T-helper 1 cell (primary cell): ENCODE data around the gene PGF.
A peak's percentile ranks its signal among the peaks of the same experiment; 100 is the strongest.

Experiments used
- DNase-seq, 5 donors: peaks; one replicate each; pipeline ENCODE4 v3.0.0-alpha.2; 2012 to 2020

Gene PGF

DNA sequence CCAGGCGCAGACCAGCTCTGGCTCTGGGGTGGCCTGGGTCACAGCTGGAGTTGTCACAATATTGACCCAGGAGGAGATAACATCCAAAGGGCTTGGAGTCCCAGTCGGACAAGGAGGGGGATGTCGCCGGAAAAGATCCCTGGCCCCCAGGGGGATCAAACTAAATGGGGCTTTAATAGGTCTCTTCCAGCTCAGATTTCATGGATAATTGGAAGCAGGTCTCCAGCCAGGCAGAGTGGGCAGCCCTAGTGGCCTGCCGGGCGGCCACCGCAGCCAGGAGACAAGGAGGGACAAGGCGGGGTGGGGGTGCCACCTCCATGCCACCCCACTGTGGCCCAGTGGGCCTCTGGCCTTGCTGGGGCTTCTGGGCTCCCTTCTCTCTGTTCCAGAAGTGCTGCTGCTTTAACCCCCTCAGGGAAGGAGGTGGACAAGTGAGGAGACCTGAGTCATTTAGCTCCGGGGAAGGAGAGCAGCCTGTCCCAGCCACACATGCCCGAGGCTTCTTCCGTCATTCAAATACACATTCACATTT is 23.1 kb upstream of the PGF start:
- no peak for DNase-seq

DNA sequence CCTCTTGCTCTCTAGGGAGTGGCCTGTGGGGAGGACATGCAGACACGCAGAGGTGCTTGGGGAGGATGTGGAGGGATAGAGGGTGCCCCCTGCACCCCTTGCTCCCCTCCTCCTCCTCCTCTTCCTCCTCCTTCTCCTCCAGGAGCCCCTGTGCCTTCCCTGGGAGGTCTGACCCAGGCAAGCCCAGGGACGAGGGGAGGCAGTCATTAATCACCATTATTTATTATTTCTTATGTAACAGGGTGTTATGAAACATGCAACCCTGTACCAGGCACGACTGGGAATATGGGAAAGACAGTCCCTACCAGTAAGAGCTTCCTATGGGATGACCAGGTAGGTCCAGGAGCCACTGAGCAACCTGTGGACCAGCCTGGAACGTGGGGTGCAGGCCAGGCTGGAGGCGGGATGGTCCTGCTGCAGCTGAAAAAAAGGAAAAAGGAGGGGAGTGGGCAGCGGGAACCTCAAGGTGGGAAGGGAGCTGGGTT is 22.5 kb upstream of the PGF start:
- no peak for DNase-seq

DNA sequence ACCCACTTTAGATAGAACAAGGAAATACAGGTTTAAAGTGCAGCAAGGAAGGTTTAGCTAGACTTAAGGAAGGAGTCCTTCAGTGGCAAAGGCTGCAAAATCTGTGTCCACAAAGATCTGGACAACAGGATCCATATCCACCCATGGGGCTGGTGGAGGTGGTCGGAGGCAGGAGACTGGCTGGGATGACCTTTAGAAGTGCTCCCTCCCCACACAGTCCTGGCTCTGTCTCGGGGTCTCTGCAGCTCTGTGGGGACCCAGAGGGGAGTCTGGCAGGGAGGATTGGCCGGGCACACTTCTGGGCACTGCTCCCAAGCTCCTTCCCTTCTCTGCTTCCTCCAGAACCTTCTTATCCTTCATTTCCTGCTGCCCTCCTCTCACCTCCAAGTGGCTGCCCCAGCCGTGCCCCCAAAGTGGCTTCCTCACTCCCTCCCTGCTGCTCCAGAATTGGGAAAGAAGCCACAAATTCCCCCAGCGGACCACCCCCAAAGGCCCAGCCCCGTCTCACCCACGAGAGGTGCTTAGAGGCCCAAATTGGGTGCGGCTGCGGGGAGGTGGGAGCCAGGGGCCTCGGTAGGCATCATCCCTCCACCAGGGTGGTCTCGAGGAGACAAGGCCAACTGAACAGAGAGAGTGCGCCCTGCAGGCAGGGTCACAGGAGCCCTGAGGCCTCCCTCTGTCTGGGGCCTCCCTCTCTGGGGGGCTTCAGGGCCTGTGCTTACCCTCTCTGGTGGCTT is 21.9 kb upstream of the PGF start:
- DNase-seq, result no peak

DNA sequence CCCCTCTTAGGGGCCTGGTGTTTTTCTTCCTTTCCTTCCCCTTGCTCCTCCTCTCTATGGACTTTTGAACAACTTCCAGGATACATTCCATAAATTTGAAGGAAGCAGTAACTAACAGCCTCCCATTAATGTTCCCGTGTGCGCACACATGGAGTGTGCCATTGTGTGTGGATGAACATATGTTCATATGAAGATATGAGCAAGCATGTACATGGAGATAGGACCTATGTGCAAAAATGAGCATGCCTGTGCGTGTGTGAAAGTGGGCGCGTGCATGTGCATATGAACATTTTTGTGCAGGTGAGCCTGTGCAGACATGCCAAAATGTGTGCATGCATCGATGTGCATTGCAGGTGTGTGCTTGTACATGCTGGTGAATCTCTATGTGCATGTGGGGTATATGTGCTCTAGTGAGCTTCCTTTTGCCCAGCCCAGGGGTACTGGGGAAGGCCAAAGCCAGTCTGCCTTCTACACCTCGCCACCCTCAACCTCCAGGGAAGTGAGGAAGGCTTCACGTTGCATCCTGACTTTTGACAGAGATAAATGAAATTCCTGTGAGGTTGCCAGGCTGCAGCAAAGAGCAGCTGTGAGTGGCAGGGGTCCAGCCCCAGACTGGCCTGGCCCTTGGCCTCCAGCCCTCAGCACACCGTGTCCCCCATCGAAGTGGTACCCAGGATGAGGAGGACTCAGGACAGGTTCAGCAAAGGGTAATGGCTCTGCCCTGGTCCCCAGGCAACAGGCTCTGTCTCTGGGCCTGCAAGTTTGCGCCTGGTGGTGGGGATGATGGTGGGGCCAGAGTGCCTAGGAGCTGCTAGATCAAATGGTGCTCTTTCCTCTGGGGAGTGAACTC is 21.1 kb upstream of the PGF start:
- no peak for DNase-seq

DNA sequence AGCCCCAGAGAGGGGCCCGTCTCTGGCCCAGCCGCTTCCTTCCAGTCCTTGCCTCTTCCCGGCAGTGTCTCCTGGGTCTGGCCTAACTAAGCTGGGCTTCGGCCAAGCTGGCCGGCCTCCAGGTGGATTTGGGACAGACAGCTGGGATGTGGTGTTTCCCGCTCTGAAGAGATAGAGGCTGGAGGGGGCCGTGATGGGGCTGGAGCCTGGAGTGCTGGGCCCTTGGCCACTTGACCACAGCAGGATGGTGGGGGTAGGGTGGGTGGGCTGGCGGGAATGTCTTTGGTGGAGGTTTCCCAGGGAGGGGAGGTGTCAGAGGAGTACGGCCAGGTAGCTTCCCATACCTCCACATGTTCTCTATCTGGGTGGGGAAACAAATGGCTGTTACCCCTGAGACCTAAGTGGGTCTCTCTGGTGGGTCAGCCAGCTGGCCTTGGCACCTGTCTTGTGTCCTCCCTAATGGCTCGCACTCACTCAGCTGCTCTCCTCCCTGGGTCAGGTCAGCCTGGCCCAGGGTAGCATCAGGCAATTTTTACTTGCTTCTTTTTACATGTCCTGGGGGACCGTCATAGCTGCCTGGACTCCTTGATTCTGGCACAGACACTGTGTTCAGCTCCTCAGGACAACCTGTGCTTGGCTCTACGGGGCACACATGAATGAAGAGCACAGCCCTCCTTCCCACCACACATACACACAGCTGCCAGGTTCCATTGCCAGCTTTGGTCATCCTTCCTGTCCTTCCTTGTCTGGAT is 19.8 kb upstream of the PGF start:
- no peak for DNase-seq

DNA sequence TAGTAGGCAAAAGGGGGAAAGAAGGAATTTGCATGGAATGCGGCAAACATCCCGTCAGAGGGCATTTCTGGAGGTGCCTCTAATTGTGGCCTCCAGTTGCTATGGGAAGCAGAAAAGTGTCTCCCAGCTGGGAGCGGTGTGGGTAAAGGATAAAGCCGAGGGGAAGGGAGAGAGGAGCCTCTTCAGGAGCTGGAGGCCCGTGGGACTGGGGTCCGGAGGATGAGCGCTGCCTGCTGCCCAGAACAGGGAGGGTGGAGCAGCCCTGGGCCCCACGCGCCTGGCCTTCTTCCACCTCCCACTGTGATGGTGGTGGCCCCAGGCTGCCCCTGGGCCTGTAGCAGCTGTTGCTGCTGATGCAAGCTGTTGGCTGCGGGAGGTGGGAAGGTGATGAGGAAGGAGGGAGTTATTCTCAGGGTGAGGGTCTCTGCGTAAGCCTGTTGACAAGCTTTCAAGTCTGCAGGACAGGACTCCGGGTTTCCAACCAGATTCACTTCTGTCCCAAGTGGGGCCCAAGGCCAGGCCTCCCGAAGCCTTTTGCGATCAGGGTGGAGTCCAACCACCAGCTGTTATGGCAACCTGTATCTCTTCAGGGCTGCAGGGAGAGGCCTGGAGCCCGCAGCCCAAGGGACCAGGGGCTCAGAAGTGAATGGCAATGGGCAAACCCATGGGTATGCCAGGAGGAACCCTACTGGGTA is 19.1 kb upstream of the PGF start:
- no peak for DNase-seq

DNA sequence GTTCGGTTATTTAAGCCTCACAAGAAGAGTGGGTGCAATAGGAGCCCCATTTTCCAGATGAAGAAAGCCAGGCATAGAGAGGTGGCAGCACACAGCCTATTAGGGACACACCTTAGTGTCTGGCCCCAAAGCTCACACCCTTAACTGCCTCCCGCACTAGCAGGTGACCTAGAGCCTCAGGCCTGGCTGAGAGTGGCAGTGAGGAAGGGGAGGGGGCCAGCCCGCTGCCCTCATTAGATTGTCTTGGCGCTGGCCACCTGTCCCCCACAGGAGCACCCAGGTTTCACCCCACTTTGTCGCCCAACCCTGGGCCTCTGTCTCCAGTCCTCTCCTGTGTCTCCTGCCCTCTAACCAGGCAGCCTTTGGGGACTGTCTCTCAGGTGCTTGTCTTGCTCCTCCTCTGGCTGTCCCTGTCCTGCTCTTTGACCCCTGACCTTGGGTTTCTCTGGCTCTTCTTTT is 18.5 kb upstream of the PGF start:
- DNase-seq, result no peak

DNA sequence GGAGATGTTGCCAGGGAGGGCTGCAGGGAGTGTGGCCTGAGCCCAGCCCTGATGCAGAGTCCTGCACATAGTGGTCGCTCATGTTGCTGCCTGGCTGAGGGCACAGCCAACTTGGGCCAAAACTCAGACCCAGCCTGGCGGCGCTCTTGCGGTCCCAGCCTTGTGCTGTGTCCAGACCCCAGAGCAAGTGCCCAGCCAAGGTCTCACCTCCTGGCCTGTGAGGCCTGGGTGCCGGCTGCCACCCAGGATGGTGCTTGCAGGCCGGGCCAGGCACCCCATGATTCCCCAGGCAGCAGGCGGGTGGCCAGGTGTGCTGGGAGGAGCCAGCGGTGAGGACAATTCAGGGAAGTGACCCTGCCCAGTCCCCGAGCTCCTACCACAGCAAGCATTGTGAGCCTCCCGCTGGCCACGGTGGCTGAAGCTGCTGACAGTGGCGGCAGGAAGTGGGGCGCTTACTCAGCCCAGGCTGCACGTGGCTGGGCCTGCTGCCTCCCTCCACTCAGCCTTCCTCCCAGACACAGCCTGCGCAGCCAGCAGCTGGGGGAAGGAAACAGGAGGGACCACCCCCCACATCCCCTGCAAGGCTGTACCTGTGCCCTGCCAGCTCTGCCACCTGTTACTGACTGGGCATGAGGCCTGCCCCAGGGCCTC is 17.7 kb upstream of the PGF start:
- DNase-seq, result peak in 1 of 5 donors; percentile 30

DNA sequence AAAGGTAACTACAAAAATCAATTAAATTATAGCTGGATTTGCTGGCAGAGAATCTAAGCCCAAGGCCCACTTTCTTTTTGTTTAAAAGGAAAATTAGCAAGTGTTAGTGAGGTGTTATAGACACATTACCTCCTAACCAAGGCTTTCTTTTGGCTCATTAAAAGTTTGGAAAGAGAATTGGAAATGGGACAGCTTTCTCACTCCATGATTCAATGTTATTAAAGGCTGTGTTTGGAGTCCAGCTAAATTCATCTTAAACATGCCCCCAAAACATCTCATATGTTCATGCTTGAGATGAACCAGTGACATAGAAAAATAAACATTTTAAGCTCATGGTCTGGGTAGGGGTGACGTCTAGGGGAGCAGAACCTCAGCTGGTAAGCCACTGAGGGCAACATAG is 13.4 kb upstream of the PGF start:
- DNase-seq, result no peak

DNA sequence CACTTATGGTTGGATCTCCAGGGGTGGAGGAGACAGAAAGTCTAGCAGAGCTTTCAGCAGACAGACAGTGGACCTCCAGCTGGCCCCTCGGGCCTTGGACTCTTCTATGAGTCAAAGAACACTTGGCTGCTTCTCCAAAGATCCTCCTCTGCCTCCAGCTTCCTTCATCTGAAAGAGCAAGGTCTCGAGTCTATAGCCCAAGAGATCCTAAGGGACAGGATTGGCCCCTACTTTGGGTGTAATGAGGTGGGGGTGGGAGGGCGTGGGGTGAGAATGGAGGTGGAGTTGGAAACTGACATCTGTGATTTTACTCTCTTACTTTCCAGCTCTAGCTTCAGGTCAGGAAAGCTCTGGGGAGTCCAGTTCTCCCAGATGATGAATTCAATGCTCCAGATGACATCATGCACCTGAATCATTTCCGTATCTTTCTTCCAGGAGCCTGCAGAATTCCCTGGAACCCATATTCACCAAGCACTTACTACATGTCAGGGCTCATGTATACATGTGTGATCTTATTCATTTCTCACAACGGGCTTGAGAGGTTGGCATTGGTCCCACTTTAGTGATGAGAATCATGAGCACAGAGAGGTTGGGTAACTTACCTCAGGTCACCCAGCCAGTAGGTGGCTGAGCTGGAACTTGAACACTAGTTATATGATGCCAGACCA is 10.2 kb upstream of the PGF start:
- no peak for DNase-seq

DNA sequence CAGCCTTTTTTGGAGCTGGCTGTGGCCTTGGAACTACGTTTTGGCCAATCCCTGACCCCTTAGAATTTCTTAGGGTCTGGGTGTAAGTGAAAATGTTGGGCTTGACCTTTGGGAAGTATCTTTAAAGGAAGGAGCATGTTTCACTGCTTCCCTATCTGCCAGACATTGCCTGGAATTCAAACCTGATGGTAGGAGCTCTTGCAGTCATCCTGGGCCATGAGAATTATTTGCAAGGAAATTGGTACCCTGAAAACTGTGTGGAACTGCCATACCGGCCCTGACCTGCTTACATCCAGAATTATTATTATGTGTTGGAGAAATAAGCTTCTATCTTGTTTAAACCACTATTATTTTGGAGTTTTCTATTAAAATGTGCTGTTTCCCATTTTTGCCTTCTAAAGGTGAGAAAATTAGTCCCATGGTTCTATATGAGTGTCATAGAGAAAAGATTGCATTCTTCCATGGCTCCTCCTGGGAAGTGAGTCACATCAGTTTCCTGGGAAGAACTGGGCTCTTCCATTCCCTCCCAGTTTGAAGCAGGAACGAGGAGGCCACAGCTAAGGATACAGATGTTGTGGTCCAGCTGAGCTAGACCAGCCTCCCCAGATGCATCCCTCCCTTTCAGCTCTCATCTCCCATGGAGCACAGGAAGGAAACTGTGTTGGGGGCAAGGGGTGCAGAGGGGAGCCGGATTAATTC is 9.5 kb upstream of the PGF start:
- DNase-seq, result no peak

DNA sequence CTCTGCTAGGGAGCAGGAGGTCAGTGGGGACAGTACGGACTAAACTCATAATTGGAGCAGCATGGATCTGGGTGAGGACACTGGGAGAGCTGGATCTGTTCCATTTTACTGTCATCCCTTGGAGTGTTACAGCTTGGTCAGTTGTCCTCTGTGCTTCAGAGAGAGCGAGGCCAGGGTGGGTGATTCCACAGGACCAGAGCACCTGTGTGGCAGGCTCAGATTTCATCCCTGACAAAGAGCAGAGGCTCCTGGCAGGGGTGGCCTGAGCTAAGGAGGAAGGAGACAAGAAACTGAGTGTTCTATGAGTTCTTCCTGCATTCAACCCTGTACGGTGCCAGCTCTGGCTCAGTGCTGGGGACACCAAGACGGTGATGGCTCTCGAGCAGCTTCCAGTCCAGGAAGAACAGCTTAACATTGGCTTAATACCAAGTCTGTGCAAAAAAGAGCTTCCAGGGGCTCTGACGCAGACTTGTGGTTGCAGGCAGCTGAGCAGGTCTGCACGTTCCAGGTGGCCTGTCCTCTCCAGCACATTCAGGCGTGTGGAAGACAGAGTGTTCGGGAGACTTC is 8.4 kb upstream of the PGF start:
- no peak for DNase-seq

DNA sequence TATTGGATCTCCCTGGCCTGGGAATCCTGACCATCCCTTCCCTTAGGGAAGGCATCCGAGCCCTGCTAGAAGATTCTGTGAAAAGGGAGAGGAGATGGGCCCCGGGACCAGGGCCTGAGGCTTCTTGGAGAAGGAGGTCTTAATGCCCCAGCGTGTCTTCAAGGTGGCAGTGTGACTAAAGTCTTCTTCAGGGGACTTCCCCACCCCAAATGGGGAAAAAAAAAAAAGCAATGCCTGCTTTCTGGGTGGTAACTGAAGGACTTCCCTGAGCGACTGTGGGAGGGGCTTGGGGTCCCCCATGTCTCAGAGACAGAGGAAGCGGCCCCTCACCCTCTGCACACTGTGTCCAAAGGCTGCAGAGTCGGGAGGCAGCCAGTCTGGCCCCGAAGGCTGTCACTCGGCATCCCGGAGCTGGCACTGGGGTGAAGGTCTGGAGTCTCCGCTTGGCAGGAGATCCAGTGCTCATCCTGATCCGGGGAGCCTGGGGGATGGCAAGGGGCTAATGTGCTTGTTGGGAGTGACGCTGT is 7.8 kb upstream of the PGF start:
- DNase-seq, result no peak

DNA sequence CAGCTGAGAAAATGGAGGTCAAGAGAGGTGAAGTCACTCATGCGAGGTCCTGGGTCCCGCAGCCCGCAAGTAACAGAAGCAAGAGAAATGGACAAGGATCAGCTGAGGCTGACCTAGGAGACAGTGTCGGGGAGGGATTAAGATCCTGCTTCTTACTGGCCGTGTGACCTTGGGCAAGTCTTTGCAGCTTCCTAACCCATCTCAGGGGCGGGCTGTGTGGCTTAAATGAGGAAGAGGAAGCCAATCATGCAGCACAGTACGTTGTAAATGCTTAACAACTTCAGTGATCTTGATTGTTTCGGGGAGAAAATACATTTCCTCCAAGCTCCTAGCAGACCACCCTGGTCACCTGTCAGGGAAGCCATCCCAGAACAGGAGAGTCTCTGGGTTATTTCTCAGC is 7.1 kb upstream of the PGF start:
- DNase-seq, result no peak

DNA sequence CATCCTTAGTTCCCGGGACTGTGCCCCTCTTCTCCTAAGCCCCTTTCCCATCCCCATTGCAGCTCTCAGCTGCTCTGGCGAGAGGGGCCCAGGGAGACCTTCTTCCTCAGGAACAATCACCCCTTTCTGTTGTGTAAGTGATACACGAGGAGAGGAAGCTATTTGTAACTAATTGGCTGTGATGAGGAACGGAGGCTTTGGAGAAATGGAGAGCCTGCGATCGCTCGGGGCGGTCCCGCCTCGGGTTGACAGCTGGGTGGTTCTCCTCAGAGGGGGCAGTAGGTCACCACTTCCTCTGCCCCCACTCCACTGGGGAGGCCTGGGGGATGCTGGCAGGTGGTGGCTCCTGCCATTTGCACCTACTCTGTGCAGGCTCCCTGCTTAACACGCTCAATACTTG is 6.6 kb upstream of the PGF start:
- no peak for DNase-seq

DNA sequence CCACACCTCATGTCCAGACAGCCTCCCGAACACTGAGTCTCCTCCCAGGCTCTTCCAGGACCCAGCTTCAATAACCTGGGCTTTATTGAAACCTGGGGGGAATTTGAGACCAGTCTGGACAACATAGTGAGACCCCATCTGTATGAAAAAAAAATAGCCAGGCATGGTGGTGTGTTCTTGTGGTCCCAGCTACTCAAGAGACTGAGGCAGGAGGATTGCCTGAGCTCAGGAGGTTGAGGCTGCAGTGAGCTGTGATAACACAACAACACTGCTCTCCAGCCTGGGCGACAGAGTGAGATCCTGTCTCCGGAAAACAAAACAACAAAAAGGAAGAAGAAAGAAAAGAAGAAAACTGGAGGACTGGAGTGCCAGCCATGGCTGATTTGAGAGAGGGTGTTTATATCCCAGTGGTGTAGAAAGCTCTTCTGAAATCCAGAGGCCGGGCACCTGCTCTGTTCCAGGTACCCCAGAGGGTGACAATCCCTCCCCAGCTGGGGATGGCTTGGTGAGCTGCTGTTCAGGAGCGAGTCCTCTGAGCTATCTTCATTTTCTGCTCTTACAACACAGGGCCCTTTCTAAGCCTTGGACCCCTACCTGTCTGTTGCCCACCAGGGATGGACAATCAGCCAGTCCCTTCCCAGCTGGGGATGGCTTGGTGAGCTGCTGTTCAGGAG is 6.0 kb upstream of the PGF start:
- DNase-seq, result no peak

DNA sequence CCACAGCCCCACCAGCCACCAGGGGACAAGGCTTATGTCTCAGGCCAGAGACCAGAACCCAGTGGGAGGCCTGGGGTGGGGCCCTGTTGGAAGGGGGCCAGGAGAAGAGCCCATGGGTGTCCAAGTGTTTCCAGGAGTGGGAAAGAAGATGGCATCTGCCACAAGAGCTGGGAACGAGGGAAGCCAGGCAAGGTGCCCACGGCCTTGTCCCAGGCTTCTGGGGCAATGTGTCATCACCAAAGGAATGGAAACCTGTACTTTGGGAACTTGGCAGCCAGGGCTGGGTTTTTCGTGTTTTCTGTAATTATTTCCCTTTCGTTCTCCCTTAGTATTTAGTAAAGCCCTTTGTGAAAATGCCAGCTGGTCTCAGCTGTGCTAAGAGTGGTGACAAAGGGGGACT is 5.3 kb upstream of the PGF start:
- DNase-seq, result no peak

DNA sequence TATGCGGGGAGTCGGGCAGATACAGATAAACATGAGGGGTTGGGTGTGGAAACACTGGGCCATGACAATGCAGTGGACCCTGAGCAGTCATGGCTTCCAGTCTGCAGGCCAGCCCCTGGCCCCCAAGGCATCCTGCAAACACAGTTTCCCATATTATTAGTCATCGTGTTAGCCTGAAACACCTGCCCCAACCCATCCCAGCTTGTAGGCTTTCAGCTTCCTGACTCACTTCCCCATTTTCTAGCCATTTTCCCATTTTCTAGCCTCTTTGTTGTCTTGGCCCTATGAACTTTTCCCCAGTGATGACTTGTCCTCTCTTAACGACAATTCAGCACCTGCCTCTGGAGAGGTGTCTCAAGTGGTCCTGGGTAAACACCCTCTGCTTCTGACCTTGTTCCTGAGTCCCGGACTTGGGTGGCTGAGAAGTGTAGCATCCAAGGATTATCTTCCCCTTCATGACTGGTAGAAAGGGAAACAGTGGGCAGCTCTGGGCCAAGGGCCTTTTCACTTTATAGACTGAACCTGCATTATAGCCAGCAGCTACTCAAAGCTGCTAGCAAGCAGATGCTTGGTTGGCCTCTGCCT is 4.3 kb upstream of the PGF start:
- no peak for DNase-seq
